GM21723 (cell line): Measurements from ENCODE around the gene FAM114A2.

Source experiments
- ATAC-seq: cut with Tn5 transposase; IDR thresholded peaks from one replicate; pipeline ENCODE4 v1.9.1; 2021; ENCODE audit warnings: mild to moderate bottlenecking, moderate library complexity; ENCODE audit not compliant: unreplicated experiment

Gene FAM114A2

GRCh38 chr5:153987301-153987700 is 51.4 kb downstream of the FAM114A2 start:
- ATAC-seq: no peak

GRCh38 chr5:153985498-153985897 is 53.2 kb downstream of the FAM114A2 start:
- no peak for ATAC-seq

DNA sequence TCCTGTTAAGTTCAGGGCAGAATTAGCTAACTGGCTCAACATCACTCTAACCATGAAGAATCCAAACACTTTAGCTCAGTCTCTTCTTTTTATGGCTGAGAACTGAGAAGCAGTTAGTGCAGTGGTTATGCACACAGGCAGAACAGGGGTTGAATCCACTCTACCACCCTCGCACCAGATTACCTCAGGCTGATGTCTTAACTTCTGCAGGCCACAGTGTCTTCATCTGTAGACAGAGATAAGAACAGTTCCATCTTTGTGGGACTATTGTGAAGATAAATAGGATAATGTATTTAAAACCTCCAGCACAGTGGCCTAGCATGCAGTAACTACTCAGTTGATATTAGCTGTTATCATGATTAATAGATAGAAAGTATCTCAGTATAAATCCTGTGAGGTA is 54.8 kb downstream of the FAM114A2 start:
- ATAC-seq: no peak

DNA sequence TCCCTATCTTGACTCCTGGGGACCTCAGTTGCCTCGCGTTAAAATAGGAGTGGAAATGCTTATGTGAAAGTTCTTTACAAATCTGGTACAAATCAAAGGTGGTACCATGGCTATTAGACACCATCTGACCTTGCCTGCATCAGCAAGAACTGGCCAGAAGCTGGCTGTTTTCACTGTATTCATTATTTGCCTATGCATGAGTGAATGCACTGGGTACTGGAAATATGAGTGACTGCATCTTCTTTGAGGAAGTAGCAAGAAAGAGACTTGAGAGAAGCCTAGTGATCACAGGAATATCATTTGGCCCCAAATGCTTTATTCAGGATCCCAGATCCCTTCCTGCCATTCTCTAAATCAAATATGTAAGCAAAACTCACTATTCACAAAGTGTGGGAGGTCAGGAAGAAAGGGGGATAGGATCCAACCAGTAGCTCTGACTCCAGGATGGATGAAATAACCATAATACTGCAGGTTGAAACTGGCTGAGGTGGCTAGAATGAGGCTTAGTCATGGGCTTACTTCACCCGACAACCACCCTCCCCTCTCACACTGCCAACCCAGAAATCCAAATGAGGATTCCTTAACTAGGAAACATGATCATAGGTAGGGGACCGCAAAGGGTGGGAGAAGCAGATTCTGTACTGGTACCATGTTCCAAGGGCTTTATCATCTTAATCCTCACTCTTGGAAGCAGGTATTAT is 56.7 kb downstream of the FAM114A2 start:
- ATAC-seq: no peak

- ATAC-seq: no peak
Observed at GRCh38 chr5:153979028-153979783, 59.5 kb downstream of the FAM114A2 start.

DNA sequence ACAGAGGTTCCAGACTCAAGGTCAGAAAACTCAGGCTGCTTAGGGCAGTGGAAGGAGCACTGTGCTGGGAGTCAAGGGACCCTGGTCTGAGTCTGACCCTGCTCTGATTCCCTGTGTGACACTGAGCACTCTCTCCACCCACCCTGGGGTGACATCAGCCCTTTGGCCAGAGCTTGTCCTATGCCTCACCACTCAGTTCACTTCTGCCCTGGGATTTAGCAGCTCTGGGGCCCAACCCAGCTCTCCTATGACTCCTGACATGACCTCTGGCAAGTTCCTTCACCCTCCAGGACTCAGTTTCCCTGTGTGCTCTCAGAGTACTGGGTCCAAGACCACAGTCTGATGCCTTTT is 63.9 kb downstream of the FAM114A2 start:
- ATAC-seq: peak; percentile 5

GRCh38 chr5:153974131-153974812 is 64.4 kb downstream of the FAM114A2 start:
- ATAC-seq: peak; percentile 60

GRCh38 chr5:153972240-153972639 is 66.5 kb downstream of the FAM114A2 start:
- no peak for ATAC-seq

DNA sequence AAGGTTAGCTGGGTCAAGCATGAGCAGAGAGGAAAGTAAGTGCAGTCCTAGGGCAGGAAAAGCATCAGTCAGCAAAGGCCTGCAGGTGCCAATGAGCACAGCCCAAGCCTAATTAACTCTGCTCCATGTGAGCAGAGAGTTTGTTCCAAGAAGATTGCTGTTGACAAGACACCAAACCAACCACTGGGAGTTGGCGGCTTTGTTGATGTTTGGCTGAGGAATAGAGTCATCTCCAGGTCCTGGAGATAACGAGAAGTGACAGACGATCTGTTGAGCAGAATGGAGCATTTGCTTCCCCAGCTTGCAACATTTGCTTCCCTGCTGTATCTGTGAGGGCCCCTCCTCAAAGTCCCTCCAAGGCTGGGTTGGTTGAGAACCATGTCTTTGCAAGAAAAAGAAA is 68.2 kb downstream of the FAM114A2 start:
- no peak for ATAC-seq

GRCh38 chr5:153969563-153969895 is 69.2 kb downstream of the FAM114A2 start:
- no peak for ATAC-seq

DNA sequence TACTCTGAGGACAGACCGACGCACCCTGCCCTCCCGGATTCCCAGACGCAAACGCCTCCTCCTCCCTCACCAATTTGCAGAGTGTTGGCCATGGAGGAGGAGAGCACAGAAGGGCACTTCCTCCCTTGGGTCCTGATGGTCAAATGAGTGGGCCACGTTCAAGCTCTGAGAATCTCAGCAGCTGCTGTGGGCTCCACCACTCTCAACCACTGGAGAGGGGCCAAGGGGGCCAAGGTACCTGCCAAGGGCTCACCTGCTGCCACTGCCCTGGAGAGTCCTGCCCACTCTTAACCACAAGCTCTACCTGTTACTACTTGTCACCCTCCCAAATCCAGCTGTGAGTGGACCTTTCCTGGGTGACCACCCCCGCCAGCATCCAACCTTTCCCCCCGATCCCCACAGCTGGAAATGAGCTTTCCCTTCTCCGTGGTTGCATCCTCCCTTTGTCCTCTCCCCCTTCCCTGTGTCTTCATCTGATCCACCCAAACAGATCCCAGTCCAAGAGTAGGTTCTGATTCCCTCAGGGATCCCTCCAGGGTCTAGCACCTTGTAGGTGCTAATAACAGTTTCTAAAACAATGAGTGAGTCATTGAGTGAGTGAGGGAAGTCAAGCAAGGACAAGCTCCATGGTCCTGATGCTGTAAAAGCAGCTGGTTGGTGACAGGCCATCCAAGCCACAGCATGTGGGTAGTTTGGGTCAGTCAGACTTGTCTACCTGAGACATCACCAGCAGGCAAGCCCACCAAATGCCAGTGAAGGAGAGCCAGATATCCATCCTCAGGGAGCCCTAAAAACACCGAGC is 69.7 kb downstream of the FAM114A2 start:
- no peak for ATAC-seq

GRCh38 chr5:153964880-153965645 is 73.6 kb downstream of the FAM114A2 start:
- peak; percentile 85 for ATAC-seq

DNA sequence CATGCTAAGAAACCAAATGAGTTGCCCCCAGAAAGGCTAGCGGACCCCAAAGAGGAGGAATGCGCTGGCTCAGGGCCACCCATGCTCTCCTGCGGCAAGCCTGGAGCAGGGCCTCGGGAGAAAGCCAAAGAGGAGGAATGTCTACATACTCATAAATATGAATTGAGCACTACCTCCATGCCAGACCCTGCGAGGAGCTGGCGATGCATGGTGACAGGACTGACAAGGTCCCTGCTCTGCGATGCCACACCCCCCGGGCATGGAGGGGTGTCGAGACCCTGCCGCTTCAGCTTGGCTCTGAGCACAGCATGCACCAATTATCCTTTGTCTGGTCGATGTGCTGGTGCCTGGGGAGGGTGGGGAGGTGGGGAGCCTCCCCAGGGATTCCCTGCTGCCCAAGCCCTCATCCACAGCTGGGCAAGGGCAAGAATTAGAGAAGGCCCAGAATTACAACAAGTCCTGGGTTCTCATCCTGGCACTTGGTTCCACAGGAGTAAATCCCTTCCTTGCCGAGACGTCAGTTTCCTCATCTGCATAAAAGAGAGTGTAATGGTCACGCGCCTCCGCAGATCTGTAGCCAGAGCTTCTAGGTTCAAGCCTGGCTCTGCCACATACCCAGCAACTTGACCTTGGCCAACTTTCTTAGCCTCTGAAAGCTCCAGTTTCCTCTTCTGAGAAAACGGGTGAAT is 74.4 kb downstream of the FAM114A2 start:
- no peak for ATAC-seq

DNA sequence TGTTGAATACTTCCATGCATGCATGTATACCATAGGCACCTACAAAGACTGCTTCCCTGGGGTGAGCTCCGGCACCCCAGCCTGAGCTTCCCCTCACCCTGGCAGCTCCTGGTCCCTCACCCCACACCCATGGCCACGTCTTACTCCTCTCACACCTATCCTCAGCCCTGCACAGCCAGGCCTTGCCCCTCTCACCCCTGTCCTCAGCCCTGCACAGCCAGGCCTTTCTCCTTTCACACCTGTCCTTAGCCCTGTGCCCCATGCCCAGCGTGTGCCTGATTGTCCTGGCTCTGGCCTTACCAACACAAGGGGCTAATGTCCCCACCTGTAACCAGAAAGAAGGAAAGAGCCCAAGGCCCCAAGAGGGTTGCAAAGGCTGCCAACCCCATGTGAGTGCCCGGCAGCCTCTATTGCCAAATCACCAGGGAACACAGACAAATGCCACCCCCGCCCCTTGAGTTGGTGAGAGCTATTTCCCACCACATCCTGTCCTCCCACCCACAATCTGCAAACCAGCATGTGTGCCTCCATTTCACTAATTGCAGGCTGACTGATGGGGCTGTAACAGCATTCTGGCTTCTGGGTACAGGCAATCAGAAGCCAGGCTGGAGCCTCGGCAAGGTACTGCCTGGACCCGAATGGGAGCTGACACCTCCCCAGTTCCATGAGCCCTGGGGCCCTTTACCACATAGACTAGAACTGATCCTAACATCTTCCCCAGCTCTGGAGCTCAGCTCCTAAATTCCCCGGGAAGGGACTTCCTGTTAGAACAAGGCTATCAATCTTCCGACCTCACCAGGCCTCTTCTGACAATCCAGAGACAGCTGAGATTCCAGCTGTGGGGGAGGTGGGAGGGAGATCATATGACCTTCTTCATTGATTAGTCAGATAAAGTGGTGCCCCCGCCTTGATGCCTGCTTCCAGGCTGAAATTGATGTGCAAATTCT is 78.2 kb downstream of the FAM114A2 start:
- no peak for ATAC-seq

- ATAC-seq: no peak
Observed at GRCh38 chr5:153959134-153959957, 79.4 kb downstream of the FAM114A2 start.

- no peak for ATAC-seq
Observed at GRCh38 chr5:153957205-153957604, 81.5 kb downstream of the FAM114A2 start.

DNA sequence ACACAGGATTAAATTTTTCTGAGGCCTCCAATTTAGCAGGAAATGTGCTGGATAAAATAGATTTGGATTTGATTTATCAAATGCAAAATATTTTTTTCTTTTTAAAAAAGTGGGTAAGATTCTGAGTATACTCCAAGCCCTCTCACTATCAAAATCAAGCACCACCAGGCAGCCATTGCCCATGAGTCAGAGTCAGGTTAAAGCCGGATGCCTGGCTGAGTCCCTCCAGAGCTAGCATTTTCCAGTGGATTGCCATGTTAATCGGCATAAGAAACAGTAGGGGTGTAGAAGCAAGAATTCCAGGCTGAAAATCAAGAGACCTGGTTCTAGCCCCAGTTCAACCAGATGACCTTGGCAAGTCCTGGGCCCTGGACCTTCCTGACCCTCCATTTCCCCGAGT is 85.3 kb downstream of the FAM114A2 start:
- ATAC-seq: no peak

GRCh38 chr5:153952893-153953292 is 85.8 kb downstream of the FAM114A2 start:
- ATAC-seq: no peak
